Mesenteric fat pad (tissue), 1 donor: ENCODE measurements around the gene EFNA2. TPM values are rescaled to one million over a fixed set of nuclear protein-coding genes. Genes with fewer than 3 reads are reported as not detected.
A peak's percentile ranks its signal among the peaks of the same experiment; 100 is the strongest.
"Not testable (repeated sequence)": the region's sequence is repeated elsewhere in the genome, so short reads cannot be mapped to it uniquely, and the experiment has no call there.

Source experiments
- DNase-seq: peaks from one replicate; pipeline ENCODE4 v3.0.0-alpha.2; 2020; ENCODE audit warnings: low spot score
- long read RNA-seq: library from polyadenylated mRNA; unstranded; transcript quantifications from one replicate; pipeline ENCODE4 v2.0.0, GENCODE V29; 2020
- total RNA-seq: library from RNA; stranded (reverse); fragmentation: NEBNext Ultra II Directional; extraction: Animal tissue kit (Norgen Biotek cat#: 25700); gene quantifications from one replicate; pipeline ENCODE4 v1.2.1, GENCODE V29; 2021
- donor health status: DM: yes; HTN: yes; CAD: no.

Gene EFNA2
- not detected for total RNA-seq
- long read RNA-seq, result 0 reads

- no peak for DNase-seq
Measured at GRCh38 chr19:1285737-1286360, at the start of gene EFNA2. Gene EFNA2, plus strand, starts transcription at chr19:1285873. Its CDS starts 296 bp downstream, at chr19:1286169.

- no peak for DNase-seq
Measured at GRCh38 chr19:1236576-1236975, 49.1 kb upstream of the EFNA2 start.

GRCh38 chr19:1237027-1237659 lies 48.5 kb upstream of the EFNA2 start:
- DNase-seq, result no peak

- no peak for DNase-seq
Measured at GRCh38 chr19:1237754-1238368, 47.8 kb upstream of the EFNA2 start, which contains the start of gene CBARP. Gene CBARP, minus strand, starts transcription at chr19:1238005. Its CDS starts 1,905 bp downstream, at chr19:1236100.

- no peak for DNase-seq
Measured at GRCh38 chr19:1238369-1239303, 47.0 kb upstream of the EFNA2 start.

- DNase-seq, result no peak
Measured at GRCh38 chr19:1239420-1239795, 46.3 kb upstream of the EFNA2 start.

- DNase-seq, result peak; percentile 97
Measured at GRCh38 chr19:1239796-1240737, 45.6 kb upstream of the EFNA2 start.

GRCh38 chr19:1240925-1241324 lies 44.7 kb upstream of the EFNA2 start:
- no peak for DNase-seq

GRCh38 chr19:1241417-1242095 lies 44.1 kb upstream of the EFNA2 start, which contains the start of gene ATP5F1D:
Gene ATP5F1D, plus strand, starts transcription at chr19:1241751. Its CDS starts 100 bp downstream, at chr19:1241851.
- DNase-seq, result peak; percentile 98

- DNase-seq, result no peak
Measured at GRCh38 chr19:1243768-1244692, 41.6 kb upstream of the EFNA2 start.

GRCh38 chr19:1244693-1245451 lies 40.8 kb upstream of the EFNA2 start:
- DNase-seq, result no peak

GRCh38 chr19:1245494-1246264 lies 40.0 kb upstream of the EFNA2 start:
- DNase-seq, result no peak

GRCh38 chr19:1246265-1247087 lies 39.2 kb upstream of the EFNA2 start:
- not testable (repeated sequence) for DNase-seq

GRCh38 chr19:1247748-1248138 lies 37.9 kb upstream of the EFNA2 start:
- no peak for DNase-seq

GRCh38 chr19:1248139-1248785 lies 37.4 kb upstream of the EFNA2 start, which contains the start of gene MIDN:
Gene MIDN, plus strand, starts transcription at chr19:1248583. Its CDS starts 1,714 bp downstream, at chr19:1250297.
- peak; percentile 97 for DNase-seq
